ENCODE data around the gene USP54. TPM values are rescaled to one million over a fixed set of nuclear protein-coding genes. Genes with fewer than 3 reads are reported as not detected.
A peak's percentile ranks its signal among the peaks of the same experiment; 100 is the strongest.

Gene USP54
- total and polyA plus RNA-seq, 9 of the 15 experiments (the other 6 are each of a cell fraction or from before 2014, with no cell fraction given), result 3.8 to 40.1 (median 16.9) TPM

DNA sequence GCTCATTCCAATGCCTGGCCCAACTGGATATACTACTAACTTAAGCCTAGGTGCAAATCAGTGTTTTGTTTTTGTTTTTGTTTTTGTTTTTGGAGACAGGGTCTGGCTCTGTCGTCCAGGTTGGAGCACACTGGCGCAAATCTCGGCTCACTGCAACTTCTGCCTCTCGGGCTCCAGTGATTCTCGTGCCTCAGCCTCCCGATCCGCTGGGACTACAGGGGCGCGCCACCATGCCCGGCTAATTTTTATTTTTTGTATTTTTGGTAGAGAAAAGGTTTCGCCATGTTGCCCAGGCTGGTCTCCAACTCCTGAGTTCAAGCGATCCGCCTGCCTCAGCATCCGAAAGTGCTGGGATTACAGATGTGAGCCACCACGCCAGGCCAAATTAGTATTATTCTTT lies 96.9 kb downstream of the USP54 start (continued):
- TF ChIP-seq, protein P1, sequence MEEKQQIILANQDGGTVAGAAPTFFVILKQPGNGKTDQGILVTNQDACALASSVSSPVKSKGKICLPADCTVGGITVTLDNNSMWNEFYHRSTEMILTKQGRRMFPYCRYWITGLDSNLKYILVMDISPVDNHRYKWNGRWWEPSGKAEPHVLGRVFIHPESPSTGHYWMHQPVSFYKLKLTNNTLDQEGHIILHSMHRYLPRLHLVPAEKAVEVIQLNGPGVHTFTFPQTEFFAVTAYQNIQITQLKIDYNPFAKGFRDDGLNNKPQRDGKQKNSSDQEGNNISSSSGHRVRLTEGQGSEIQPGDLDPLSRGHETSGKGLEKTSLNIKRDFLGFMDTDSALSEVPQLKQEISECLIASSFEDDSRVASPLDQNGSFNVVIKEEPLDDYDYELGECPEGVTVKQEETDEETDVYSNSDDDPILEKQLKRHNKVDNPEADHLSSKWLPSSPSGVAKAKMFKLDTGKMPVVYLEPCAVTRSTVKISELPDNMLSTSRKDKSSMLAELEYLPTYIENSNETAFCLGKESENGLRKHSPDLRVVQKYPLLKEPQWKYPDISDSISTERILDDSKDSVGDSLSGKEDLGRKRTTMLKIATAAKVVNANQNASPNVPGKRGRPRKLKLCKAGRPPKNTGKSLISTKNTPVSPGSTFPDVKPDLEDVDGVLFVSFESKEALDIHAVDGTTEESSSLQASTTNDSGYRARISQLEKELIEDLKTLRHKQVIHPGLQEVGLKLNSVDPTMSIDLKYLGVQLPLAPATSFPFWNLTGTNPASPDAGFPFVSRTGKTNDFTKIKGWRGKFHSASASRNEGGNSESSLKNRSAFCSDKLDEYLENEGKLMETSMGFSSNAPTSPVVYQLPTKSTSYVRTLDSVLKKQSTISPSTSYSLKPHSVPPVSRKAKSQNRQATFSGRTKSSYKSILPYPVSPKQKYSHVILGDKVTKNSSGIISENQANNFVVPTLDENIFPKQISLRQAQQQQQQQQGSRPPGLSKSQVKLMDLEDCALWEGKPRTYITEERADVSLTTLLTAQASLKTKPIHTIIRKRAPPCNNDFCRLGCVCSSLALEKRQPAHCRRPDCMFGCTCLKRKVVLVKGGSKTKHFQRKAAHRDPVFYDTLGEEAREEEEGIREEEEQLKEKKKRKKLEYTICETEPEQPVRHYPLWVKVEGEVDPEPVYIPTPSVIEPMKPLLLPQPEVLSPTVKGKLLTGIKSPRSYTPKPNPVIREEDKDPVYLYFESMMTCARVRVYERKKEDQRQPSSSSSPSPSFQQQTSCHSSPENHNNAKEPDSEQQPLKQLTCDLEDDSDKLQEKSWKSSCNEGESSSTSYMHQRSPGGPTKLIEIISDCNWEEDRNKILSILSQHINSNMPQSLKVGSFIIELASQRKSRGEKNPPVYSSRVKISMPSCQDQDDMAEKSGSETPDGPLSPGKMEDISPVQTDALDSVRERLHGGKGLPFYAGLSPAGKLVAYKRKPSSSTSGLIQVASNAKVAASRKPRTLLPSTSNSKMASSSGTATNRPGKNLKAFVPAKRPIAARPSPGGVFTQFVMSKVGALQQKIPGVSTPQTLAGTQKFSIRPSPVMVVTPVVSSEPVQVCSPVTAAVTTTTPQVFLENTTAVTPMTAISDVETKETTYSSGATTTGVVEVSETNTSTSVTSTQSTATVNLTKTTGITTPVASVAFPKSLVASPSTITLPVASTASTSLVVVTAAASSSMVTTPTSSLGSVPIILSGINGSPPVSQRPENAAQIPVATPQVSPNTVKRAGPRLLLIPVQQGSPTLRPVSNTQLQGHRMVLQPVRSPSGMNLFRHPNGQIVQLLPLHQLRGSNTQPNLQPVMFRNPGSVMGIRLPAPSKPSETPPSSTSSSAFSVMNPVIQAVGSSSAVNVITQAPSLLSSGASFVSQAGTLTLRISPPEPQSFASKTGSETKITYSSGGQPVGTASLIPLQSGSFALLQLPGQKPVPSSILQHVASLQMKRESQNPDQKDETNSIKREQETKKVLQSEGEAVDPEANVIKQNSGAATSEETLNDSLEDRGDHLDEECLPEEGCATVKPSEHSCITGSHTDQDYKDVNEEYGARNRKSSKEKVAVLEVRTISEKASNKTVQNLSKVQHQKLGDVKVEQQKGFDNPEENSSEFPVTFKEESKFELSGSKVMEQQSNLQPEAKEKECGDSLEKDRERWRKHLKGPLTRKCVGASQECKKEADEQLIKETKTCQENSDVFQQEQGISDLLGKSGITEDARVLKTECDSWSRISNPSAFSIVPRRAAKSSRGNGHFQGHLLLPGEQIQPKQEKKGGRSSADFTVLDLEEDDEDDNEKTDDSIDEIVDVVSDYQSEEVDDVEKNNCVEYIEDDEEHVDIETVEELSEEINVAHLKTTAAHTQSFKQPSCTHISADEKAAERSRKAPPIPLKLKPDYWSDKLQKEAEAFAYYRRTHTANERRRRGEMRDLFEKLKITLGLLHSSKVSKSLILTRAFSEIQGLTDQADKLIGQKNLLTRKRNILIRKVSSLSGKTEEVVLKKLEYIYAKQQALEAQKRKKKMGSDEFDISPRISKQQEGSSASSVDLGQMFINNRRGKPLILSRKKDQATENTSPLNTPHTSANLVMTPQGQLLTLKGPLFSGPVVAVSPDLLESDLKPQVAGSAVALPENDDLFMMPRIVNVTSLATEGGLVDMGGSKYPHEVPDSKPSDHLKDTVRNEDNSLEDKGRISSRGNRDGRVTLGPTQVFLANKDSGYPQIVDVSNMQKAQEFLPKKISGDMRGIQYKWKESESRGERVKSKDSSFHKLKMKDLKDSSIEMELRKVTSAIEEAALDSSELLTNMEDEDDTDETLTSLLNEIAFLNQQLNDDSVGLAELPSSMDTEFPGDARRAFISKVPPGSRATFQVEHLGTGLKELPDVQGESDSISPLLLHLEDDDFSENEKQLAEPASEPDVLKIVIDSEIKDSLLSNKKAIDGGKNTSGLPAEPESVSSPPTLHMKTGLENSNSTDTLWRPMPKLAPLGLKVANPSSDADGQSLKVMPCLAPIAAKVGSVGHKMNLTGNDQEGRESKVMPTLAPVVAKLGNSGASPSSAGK (IDR thresholded peaks at IDR 0.05), result no peak
- no peak for TF ChIP-seq LCOR (CRISPR knock-in tag; IDR thresholded peaks at IDR 0.05)
- TF ChIP-seq HNRNPL (IDR thresholded peaks at IDR 0.05; ENCODE audit: low read depth, low read length), result no peak
- TF ChIP-seq MTA2 (IDR thresholded peaks at IDR 0.05; ENCODE audit: low read depth), result no peak
- no peak for TF ChIP-seq XRCC4 (IDR thresholded peaks at IDR 0.05; ENCODE audit: extremely low read depth, insufficient read depth, insufficient read length)
- no peak for TF ChIP-seq NFRKB (IDR thresholded peaks at IDR 0.05; ENCODE audit: low read depth)
- TF ChIP-seq ZNF124 (CRISPR knock-in tag; IDR thresholded peaks at IDR 0.05), result no peak
- TF ChIP-seq, protein P2, sequence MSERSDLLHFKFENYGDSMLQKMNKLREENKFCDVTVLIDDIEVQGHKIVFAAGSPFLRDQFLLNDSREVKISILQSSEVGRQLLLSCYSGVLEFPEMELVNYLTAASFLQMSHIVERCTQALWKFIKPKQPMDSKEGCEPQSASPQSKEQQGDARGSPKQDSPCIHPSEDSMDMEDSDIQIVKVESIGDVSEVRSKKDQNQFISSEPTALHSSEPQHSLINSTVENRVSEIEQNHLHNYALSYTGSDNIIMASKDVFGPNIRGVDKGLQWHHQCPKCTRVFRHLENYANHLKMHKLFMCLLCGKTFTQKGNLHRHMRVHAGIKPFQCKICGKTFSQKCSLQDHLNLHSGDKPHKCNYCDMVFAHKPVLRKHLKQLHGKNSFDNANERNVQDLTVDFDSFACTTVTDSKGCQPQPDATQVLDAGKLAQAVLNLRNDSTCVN (CRISPR knock-in tag; IDR thresholded peaks at IDR 0.05), result 0 out of 2 replicates have a peak, but pooled peaks have one; percentile 14
- TF ChIP-seq, protein P3, sequence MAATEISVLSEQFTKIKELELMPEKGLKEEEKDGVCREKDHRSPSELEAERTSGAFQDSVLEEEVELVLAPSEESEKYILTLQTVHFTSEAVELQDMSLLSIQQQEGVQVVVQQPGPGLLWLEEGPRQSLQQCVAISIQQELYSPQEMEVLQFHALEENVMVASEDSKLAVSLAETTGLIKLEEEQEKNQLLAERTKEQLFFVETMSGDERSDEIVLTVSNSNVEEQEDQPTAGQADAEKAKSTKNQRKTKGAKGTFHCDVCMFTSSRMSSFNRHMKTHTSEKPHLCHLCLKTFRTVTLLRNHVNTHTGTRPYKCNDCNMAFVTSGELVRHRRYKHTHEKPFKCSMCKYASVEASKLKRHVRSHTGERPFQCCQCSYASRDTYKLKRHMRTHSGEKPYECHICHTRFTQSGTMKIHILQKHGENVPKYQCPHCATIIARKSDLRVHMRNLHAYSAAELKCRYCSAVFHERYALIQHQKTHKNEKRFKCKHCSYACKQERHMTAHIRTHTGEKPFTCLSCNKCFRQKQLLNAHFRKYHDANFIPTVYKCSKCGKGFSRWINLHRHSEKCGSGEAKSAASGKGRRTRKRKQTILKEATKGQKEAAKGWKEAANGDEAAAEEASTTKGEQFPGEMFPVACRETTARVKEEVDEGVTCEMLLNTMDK (IDR thresholded peaks at IDR 0.05; ENCODE audit: borderline replicate concordance, insufficient read depth, low read depth, low read length, poor library complexity, severe bottlenecking), result no peak
- no peak for TF ChIP-seq ZNF239 (CRISPR knock-in tag; IDR thresholded peaks at IDR 0.05)
- TF ChIP-seq, protein P4, sequence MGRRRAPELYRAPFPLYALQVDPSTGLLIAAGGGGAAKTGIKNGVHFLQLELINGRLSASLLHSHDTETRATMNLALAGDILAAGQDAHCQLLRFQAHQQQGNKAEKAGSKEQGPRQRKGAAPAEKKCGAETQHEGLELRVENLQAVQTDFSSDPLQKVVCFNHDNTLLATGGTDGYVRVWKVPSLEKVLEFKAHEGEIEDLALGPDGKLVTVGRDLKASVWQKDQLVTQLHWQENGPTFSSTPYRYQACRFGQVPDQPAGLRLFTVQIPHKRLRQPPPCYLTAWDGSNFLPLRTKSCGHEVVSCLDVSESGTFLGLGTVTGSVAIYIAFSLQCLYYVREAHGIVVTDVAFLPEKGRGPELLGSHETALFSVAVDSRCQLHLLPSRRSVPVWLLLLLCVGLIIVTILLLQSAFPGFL (CRISPR knock-in tag; IDR thresholded peaks at IDR 0.05), result no peak
- no peak for TF ChIP-seq ZNF561 (CRISPR knock-in tag; conservative IDR thresholded peaks at IDR 0.05)
- no peak for TF ChIP-seq PURB (CRISPR knock-in tag; IDR thresholded peaks at IDR 0.05; ENCODE audit: low read depth)
- TF ChIP-seq BCL6 (CRISPR knock-in tag; IDR thresholded peaks at IDR 0.05), result no peak

Measured in K562 (cell line).